ENCODE measurements around the gene KRTAP10-11.

KRTAP10-11 gene

DNA sequence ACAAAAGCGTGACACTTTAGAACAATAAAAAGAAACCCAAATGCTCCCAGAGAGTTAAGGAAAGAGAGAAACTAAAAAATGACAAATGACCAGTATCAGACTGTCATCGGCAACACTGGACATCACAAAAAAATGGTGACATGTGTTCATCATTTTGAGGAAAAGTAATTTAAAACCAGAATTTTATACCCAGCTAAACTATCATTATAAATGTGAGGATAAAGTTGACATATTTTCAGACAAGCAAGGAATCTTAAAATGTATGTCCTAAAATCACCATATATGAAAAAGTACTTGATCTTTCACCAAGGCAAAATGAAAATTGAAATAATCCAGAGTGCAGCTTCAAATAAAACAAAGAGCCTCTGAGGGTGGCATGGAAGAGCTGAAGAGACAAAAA, 1.3 kb upstream of the KRTAP10-11 start:
- TF ChIP-seq CTCF (IDR thresholded peaks at IDR 0.05; ENCODE audit: borderline replicate concordance, control extremely low read depth, extremely low read depth, insufficient read depth, missing control alignments): no peak
- no peak for DNase-seq (ENCODE audit: low spot score)
- in situ Hi-C loops (cut with MboI; ENCODE audit: low sequenced_read_pairs, unreplicated experiment): no loop called here

DNA sequence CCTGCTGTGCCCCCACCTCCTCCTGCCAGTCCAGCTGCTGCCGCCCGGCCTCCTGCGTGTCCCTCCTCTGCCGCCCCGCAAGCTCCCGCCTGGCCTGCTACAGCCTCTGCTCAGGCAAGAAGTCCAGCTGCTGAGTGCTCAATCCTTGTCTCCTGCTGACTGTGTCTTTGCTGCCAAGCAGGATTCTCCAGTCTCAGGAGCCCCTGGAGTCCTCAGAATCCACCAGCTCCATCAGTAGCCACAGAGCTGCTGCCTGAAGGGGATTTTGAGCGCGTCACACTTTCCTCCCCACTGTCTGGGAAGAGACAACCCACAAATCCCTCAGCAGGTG, 973 bp downstream of the KRTAP10-11 start:
- TF ChIP-seq CTCF (IDR thresholded peaks at IDR 0.05; ENCODE audit: borderline replicate concordance, control extremely low read depth, extremely low read depth, insufficient read depth, missing control alignments): no peak
- in situ Hi-C loops (cut with MboI; ENCODE audit: low sequenced_read_pairs, unreplicated experiment): no loop called here
- DNase-seq (ENCODE audit: low spot score): no peak

DNA sequence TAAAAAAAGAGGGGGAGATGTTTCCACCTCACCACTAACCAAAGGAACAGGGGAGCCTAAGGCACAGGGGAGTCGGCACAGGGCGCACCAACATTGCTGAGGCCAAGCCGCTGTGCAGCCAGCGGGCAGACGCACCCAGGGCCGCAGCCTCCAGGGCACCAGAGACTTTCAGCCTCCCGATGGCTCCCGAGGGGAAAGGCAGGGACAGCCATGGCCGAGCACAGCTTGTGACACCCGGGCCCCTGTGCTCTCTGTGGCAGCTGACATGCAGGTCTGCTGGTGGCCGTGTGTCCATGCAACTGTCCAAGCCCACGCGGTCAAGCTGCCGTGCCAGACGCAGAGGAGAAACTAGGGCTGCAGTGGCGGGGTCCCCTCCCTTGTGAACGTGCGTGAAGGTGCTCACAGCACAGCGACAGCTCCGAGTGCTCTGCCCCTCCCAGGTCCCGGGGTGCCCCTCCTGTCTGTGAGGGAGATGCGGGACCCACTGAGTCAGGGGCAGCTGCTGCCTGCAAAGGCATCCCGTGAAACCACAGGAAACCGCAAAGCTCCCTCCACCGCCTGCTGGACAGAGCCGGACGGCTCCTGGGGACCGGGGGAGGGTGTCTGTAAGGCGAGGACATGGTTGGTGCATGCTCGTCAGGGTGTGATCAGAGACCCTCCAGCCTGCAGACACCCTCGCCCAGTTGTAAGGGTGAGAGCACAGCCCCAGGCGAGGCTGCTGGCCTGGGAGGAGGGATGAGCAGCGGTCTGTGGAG, 2.5 kb downstream of the KRTAP10-11 start:
- DNase-seq (ENCODE audit: low spot score): no peak
- in situ Hi-C loops (cut with MboI; ENCODE audit: low sequenced_read_pairs, unreplicated experiment): no loop called here
- TF ChIP-seq CTCF (IDR thresholded peaks at IDR 0.05; ENCODE audit: borderline replicate concordance, control extremely low read depth, extremely low read depth, insufficient read depth, missing control alignments): no peak

DNA sequence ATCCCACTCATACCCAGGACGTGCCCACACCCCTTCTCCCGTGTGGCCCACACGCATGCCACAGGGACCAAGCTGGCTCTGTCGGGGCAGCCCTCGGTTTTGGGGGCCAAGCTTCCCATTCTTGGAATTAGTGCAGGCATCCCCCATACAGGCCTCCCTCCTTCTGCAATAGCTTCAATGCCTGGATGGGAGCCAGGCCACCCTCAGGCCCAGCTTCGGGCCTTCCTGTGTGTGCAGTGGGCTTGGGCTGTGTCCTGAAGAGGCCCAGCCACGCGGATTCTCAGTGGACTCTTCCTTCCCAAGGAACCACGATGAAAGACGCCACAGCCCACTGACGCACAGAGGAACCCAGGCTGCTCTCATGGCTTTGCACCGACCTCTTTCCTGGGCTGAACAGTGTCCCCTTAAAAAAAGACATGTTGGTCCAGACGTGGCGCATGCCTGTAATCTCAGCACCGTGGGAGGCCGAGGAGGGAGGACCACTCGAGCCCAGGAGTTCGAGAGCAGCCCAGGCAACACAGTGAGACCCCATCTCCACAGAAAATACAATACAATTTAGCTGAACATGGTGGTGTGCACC, 3.4 kb downstream of the KRTAP10-11 start:
- TF ChIP-seq CTCF (IDR thresholded peaks at IDR 0.05; ENCODE audit: borderline replicate concordance, control extremely low read depth, extremely low read depth, insufficient read depth, missing control alignments): no peak
- no peak for DNase-seq (ENCODE audit: low spot score)
- in situ Hi-C loops (cut with MboI; ENCODE audit: low sequenced_read_pairs, unreplicated experiment): no loop called here

GRCh38 chr21:44650265-44650972, 4.2 kb downstream of the KRTAP10-11 start:
- no peak for TF ChIP-seq CTCF (IDR thresholded peaks at IDR 0.05; ENCODE audit: borderline replicate concordance, control extremely low read depth, extremely low read depth, insufficient read depth, missing control alignments)
- in situ Hi-C loops (cut with MboI; ENCODE audit: low sequenced_read_pairs, unreplicated experiment): no loop called here
- DNase-seq (ENCODE audit: low spot score): no peak

GRCh38 chr21:44650973-44651675, 4.9 kb downstream of the KRTAP10-11 start:
- TF ChIP-seq CTCF (IDR thresholded peaks at IDR 0.05; ENCODE audit: borderline replicate concordance, control extremely low read depth, extremely low read depth, insufficient read depth, missing control alignments): no peak
- DNase-seq (ENCODE audit: low spot score): no peak
- in situ Hi-C loops (cut with MboI; ENCODE audit: low sequenced_read_pairs, unreplicated experiment): no loop called here

All from GM13976 (cell line).